H1 (cell line): ENCODE data around the gene CST8. TPM values are rescaled to one million over a fixed set of nuclear protein-coding genes. Genes with fewer than 3 reads are reported as not detected.

ENCODE experiments used
- CREB1 ChIP-seq: IDR thresholded peaks from 2 replicates; pipeline ENCODE4 v1.6.1; 2012; ENCODE audit warnings: inconsistent platforms
- FOSL1 ChIP-seq: IDR thresholded peaks from 2 replicates; pipeline ENCODE4 v1.6.1; 2011; ENCODE audit warnings: mild to moderate bottlenecking, low read depth, low read length, moderate library complexity; ENCODE audit not compliant: insufficient read depth
- MAFK ChIP-seq: IDR thresholded peaks from 2 replicates; pipeline ENCODE4 v1.6.1; 2012; ENCODE audit warnings: low read depth, mild to moderate bottlenecking, improper control_type of control experiment, low read length
- RBBP5 ChIP-seq: IDR thresholded peaks from 2 replicates; pipeline ENCODE4 v1.7.1; 2012; ENCODE audit warnings: low read depth, mild to moderate bottlenecking, inconsistent platforms, low read length, moderate library complexity, borderline replicate concordance
- SAP30 ChIP-seq: fragments of 300-600 bp; sonication (generic); IDR thresholded peaks from 2 replicates; pipeline ENCODE4 v1.7.1; 2012; ENCODE audit warnings: low read length, moderate library complexity, mild to moderate bottlenecking, inconsistent platforms; ENCODE audit not compliant: insufficient read depth, insufficient replicate concordance
- TEAD4 ChIP-seq: IDR thresholded peaks from 2 replicates; pipeline ENCODE4 v1.6.1; 2012; ENCODE audit warnings: low read depth, low read length, inconsistent platforms, mixed read lengths
- USF2 ChIP-seq: IDR thresholded peaks from 2 replicates; pipeline ENCODE4 v1.6.1; 2011; ENCODE audit warnings: low read length, improper control_type of control experiment
- polyA plus RNA-seq, 7 experiments: library from polyadenylated mRNA; depleted of rRNA in 3 of 7; stranded (reverse) in 5 of 7; unstranded in 2 of 7; fragments of >200 nt in 5 of 7; fragments of 200-250 nt in 2 of 7; gene quantifications; 1 replicate in 5 of 7; 2 replicates in 1 of 7; 4 replicates in 1 of 7; pipeline versions ENCODE4 v1.2.1 to v1.2.3, GENCODE V29; 2011 to 2013; ENCODE audit warnings: missing spikeins in 2 of 7, mixed read lengths in 2 of 7
- total RNA-seq: library from RNA; stranded (reverse); fragmentation: NEBNext Ultra II Directional; extraction: Animal tissue kit (Norgen Biotek cat#: 25700); gene quantifications from 2 replicates; pipeline ENCODE4 v1.2.1, GENCODE V29; 2021

Gene CST8
- total and polyA plus RNA-seq, 2 of the 8 experiments (the other 6 are each of a cell fraction or from before 2014, with no cell fraction given), result not detected

DNA sequence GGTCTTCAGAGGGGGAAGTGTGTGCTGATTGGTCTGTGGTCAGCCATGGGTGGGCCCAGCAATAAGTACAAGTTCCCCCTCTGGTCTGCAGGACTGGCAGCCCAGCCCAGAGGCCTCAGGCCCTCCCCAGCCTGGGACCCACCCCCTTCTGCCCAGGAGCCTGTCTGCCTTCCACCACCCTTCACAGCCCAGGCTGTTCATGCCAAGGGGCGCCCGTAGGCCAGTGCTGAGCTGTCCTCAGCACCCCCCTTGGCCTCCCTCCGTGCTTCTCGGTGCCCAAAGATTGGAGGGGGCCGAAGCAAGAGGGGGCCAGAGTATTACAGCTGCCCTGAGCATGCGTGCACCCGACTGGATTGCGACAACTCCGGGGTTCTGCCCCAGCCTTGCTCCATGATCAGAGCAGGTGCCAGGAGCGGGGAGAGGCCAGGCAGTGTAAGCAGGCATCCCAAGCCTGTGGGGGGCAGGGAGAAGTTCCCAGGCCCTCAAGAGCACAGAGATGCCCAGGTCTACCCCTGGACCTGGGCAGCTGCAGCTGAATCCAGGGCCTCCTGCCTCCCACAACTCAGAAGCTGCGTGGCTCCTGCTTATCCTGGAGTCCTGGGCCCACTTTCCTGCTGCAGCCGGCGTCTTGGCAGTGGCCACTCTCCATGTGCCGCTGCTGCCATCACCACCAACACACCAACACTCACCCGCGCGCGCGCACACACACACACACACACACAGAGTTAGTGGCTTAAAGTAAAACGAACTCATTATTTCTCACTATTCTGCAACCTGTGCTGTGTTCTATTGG is 44.1 kb downstream of the CST8 start (continued):
- no peak for TF ChIP-seq RBBP5
- no peak for TF ChIP-seq MAFK
- TF ChIP-seq FOSL1, result no peak
- TF ChIP-seq USF2, result no peak
- TF ChIP-seq SAP30, result no peak
- TF ChIP-seq CREB1, result no peak
- no peak for TF ChIP-seq TEAD4
